ENCODE data around the gene PPP3CA.
"Not testable (repeated sequence)": the region's sequence is repeated elsewhere in the genome, so short reads cannot be mapped to it uniquely, and the experiment has no call there.

Gene PPP3CA

DNA sequence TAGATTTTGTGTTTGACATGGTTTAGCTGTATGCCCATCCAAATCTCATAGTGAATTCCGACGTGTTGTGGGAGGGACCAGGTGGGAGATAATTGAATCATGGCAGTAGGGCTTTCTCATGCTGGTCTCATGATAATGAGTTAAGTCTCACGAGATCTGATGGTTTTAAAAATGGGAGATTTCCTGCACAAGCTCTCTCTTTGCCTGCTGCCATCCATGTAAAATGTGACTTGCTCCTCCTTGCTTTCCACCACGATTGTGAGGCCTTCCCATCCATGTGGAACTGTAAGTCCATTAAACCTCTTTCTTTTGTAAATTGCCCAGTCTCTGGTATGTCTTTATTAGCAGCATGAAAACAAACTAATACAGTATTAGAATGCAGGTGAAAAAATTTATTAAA lies 164.6 kb downstream of the PPP3CA start:
- DNase-seq (ENCODE audit: low read depth in 1 of 2, low spot score in 1 of 2): not testable (repeated sequence)

DNA sequence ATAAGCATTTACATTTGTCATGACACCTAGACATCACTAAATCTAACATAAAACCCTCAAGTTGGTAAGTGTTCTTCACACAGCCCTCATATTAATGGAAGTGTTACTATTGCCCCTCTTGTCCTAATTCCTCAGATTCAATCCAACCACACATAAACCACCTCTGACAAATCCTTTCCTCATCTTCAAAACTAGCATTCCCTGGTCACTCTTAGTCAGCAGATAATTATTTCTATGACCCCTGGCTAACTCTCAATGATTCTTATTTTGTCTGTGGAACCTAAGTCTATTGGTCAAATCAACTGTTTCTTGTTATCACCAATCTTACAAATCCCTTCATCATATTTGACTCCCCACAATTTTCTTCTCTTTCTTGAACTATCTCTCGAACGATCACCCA lies 168.6 kb downstream of the PPP3CA start:
- no peak for DNase-seq (ENCODE audit: low read depth in 1 of 2, low spot score in 1 of 2)

DNA sequence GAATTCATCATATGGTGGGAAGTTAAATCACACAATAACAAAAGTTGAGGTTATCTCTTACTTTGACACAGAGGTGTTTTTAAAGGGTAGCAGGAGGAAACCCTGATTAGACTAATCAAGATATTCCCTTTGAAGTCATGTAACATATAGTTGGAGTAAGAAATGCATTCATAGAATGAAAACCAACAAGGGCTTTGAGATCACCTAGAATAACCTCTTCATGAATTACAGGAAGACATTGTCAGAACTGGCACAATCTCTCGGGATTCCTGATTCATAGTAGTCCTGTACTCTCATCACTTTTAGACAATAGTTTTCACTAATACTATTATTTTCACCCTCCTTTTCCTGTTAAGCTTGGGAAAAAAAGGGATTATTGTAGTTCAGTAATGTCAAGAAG lies 170.2 kb downstream of the PPP3CA start:
- DNase-seq (ENCODE audit: low read depth in 1 of 2, low spot score in 1 of 2): no peak

DNA sequence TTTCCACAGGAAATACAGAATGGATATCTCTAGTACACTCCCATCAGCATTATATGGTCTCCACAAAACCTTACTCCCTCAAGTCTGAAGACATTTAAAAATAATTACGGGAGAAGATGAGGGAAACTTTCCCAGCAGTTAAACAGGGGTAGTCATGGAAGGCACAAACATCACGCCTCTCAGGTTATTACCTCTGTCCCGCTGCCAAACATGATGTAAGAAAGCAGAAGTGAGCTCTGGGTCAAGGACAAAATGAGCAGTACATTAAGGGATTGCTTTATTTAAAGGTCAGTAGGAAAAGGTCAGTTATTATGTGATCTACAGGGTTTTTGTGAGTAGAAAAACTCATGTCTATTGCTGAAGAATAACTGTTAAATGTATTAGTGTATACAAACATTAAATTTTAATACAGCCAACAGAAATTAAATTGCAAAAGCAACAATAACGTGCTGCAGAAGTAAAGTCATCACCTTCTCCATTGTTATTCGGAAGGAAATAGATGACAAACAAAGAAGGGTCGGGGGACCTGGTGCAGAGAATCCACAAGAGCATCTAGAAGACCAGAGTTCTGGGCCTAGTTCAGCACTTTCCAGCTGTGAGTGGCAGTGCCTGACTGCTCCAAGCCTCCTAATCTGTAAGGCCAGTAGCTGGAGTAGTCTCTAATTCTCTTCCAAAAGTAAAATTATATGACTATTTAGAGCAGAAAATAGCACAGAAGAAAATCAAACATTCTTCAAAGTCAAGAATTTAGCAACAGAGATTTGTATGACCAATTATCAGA lies 171.2 kb downstream of the PPP3CA start:
- DNase-seq (ENCODE audit: low read depth in 1 of 2, low spot score in 1 of 2): no peak

DNA sequence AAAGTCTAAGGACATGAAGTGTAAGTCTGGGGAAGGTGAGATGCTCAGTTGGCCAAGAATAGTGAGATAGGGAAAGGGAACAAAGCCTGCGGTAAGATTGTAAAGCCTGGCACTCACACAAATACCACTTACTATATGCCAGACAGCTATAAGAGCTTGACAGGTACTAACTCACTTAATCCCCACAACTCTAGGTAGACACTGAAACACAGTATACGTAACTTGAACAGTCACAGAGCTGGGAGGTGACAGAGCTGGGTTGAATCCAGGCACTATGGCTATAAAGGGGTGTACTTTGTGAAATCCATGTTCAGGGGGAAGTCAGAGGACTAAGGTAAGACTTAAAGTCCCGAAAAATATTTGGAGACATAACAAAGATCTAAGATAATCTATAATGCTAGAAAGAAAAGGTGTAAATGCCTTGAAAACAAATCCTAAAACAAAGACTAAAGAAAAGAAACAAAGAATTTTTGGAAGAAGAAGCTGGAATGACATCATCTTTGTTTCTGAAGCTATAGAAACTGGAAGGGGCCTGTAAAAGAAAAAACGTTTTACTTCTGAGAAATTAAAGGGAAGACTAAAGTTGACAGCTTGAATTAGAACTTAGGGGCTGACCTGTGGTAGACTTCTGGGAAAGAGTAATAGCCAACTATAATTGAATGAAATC lies 172.5 kb downstream of the PPP3CA start:
- no peak for DNase-seq (ENCODE audit: low read depth in 1 of 2, low spot score in 1 of 2)

DNA sequence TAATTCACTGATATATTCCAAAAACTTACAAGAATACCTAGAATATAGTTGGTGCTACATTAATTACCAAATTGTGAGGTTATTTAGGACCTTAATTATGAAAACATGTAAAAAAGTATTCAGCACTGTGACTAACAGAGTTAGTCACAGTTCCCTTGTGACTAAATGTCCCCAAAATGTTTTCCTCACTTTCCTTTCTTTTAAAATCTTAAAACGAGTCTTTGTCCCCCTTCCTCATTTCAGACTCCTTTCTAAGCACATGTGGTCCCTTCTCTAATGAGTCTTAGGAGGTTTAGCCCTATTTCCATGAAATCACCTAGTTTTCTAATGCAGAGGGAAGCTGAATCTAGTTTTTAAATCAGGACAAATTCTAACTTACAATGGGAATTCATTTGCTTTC lies 175.0 kb downstream of the PPP3CA start:
- DNase-seq (ENCODE audit: low read depth in 1 of 2, low spot score in 1 of 2): no peak

DNA sequence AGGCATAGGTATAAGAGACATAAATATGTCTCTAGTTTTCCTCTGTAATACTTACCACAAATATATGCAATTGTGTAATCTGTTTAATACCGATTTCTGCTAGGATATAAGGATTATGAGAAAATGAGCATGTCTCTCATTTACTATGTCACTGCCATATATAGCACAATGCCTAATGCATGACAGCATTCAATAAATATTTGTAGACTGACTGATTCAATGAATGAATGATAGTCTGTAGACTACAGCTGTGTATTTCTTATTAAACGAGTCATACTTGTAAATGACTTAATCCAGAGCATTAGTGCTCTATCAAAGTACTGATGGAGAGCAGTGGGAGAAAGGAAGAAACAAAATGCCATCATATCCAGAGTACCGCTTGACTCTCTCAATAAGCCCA lies 175.6 kb downstream of the PPP3CA start:
- no peak for DNase-seq (ENCODE audit: low read depth in 1 of 2, low spot score in 1 of 2)

DNA sequence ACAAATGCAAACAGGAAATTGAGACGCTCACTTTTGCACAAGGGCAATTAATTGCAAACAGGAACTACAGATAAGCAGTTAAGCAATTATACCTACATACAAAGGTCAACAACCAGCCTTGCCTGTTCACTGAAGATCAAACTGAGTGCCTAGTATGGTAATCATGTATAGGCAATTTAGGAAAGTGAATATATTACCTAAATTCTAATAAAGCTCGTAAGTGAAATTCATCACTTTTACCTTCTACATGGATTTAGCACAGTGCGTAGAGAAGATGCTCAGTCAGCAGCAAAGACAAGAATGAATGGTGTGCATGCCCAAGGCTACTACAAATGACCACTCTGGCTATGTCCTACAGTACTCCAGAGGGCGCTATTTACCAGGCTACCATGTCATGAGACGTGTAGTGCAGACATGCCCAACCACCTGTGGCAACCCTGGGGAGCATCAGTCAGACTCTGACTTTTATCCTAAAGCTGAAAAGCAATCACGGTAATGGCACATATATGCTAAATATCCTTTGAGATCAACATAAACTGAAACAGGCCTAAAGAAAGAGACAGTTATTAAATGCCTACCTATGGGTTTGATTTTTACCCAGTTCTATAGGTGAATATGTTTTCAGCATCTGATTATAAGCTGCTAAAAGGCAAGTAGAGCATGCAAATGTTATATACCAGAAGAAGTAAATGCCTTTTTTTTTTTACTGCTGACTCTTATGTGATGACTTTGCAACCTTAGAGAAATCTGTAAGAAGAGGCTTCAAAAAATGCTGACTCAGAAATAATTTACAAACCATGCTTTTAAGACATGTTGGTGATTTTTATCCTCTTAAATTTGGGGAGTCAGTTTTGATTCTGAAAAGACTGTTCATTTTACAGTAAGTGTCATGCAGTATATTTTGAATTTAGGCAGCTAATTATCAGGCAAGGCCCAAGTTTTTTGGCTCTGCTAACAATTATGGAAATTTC lies 178.0 kb downstream of the PPP3CA start:
- peak in 1 of 2 donors; percentile 56 for DNase-seq (ENCODE audit: low read depth in 1 of 2, low spot score in 1 of 2)

DNA sequence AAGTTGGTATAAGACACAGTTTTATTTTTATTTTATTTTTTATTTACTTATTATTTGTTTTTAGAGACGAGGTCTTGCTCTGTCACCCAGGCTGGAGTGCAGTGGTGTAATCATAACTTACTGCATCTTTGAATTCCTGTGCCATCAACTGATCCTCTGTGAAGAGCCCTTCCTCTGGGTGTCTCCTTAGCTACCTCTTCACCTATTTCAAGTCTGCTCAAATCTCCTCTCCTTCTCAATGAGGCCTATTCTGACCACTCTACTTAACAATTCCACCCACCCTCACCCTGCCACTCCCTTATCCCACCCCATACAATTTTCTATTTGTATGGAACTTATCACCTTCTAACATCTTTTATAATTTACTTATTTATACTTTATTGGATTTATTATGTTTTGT lies 183.4 kb downstream of the PPP3CA start:
- no peak for DNase-seq (ENCODE audit: low read depth in 1 of 2, low spot score in 1 of 2)

DNA sequence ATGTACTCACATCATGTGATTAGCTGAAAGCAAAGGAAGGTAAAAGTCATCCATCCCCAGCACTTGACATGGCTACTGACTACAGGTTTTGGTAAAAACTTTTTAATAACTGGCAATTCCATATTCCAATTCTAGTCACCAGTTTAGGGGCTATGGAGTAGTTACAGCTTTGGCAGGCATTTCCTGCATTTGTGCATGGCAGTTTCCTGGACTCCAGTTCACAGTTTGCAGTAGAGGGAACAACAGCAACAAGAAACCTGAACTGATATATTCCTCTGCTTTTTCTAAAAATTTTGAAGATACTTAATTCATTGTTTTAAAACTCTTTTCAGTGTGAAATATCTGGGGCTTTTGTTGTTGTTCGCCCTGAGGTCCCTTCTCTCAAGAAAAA lies 184.3 kb downstream of the PPP3CA start:
- DNase-seq (ENCODE audit: low read depth in 1 of 2, low spot score in 1 of 2): no peak

DNA sequence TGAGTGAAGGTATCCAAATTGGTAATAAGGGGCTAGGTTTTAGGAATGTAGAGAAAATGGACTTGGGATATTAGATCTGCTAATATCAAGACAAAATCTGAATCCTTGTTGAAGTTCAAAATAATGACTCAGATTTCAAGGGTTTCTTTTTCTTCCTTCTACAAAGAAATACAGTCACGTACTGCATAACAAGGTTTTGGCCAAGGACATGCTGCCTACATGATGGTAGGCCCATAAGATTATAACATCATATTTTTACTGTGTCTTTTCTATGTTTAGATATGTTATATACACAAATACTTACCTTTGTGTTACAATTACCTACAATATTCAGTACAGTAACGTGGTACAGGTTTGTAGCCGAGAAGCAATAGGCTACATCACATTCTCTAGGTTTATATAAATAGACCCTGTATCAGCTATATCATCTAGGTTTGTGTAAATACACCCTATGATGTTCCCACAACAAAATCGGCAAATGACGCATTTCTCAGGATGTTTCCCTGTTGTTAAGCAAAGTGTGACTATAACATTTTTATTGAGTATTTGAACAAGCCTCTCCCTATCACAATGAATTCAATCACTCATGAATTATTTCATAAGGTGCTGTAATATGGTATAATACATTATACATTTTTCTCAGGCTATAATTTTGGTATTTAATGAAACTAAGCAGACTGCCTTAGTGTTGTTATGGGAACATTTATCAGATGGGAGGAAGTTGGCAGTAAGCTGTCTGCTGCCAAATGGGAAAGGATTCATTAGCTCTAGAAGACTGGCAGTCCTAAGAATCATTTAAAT lies 186.3 kb downstream of the PPP3CA start:
- DNase-seq (ENCODE audit: low read depth in 1 of 2, low spot score in 1 of 2): no peak

DNA sequence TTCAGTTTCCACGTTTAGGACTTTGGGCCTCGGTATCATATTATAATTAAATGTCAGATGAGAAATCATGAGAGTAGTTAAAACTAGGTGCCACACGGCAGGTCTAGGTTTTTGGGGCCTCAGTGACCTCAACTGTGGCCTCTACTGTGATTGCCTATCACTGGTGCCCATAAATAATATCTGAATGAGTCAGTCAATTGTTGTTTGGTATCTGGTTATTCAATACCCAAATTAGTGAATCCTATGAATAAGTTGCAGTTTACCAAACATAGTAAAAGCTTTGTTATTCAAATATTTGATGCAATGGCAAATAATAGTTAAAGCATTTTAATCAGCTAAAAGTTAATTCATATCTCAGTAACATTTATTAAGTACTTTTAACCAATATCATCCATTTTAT lies 188.8 kb downstream of the PPP3CA start:
- no peak for DNase-seq (ENCODE audit: low read depth in 1 of 2, low spot score in 1 of 2)

DNA sequence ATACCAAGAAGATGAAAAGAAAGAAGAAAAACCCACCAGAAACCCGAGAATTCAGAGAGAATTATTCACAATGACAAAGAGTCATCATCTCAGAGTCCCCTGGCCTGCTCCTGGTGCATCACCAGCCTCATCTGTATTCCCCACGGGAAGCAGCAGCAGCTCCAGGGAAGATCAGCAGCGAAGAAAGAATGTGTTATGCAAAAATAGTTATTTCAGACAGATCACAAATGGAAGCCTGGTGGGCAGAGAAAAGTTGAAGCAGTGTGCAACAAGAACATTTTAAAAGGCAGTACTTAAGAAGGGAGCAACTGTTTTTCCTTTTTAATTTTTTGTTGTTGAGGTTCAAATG lies 189.2 kb downstream of the PPP3CA start:
- no peak for DNase-seq (ENCODE audit: low read depth in 1 of 2, low spot score in 1 of 2)

DNA sequence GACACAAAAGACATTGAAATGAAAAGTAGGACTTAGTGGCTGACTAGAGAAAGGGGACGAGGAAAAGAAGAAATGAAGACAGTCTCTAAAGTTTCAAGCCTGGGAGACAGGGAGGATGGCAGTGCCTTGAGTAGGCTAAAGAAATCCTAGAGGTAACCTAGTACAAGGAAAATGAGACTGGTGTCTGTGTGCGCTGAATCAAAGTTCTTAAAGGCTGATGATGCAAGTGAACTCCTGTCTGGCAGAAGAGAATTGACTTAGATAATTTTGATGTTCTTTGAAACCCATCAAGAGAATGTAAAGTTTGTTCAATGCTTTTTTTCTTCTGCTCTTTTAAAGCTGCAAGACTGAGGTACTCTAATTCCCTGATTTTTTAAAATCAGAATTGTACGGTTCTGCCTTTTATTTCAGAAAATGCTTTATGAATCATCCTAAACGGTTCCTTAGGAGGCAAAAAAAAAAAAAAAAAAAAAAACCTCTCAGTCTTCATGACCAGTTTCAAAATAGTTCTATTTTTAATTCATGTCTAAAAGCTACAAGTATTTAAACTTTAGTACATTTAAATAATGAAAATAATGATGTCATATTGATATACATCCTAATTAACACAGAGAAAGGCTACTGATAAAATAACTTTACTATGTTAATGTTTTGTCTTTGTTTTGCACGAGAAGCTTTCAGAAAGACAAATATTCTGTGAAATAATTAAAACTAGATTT lies 189.8 kb downstream of the PPP3CA start:
- no peak for DNase-seq (ENCODE audit: low read depth in 1 of 2, low spot score in 1 of 2)

DNA sequence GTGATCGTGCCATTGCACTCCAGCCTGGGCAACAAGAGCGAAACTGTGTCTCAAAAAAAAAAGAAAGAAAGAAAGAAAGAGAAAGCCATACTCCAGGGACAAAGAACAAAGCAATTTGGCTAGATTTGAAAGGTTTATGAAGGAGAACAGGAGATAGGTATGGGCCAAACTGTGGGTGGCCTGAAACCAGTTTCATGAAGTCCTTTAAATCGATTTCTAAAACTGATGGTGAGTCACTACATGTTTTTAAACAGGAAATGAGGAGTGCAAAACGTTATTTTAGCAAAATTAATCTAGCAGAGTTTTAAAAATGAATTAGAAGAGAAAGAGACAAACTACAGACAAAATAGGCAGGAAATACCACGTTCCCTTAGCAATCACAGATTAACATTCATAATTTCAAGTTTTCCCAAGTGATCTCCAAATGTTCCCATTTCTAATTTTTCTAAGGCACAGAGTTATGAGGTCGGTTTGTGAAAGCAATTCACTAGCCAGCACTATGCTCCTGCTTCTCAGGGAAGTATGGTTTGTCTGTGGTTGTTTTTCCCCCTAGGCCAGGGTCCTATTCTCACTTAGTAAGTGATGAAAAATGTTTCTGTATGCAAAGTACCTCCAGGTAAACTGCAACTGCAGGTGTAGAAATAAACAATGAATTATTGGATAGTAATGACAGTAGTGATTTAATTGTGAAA lies 190.6 kb downstream of the PPP3CA start:
- no peak for DNase-seq (ENCODE audit: low read depth in 1 of 2, low spot score in 1 of 2)

DNA sequence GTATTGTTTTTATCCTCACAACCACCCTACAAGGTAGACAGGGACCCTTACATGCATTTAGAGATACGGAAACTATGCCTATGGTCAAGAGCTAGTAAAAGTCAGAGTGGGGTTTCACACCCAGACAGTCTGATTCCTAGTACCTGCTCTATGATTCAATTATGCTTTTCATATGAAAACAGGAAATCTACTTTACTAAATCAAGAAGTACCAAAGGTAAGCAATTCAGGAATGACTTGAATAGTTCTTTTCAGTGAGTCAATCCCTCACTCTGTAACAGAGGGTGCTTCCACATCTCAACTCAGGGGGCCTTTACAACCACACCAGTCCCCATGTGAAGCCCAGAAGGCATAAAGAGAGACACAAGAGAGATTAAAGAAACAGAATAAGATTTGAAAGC lies 191.4 kb downstream of the PPP3CA start:
- DNase-seq (ENCODE audit: low read depth in 1 of 2, low spot score in 1 of 2): no peak

DNA sequence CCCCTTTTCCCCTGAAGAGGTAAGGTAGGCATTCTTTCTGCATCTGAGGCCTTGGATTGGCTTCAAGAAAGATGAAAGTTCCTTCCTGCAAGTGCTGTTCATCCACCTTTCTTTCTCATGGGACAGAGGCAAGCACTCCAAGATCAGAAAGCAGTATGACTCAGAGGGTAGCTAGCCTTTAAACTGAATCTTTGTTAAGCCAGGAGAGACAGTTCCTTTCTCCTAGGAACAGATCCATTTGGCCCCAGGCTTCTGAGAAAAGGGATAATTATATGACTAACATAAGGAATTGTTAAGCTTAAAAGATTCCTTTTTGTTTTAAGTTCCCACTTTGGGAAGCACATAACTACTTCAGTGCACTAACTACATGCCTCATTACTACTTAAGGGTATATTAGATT lies 192.0 kb downstream of the PPP3CA start:
- DNase-seq (ENCODE audit: low read depth in 1 of 2, low spot score in 1 of 2): no peak

DNA sequence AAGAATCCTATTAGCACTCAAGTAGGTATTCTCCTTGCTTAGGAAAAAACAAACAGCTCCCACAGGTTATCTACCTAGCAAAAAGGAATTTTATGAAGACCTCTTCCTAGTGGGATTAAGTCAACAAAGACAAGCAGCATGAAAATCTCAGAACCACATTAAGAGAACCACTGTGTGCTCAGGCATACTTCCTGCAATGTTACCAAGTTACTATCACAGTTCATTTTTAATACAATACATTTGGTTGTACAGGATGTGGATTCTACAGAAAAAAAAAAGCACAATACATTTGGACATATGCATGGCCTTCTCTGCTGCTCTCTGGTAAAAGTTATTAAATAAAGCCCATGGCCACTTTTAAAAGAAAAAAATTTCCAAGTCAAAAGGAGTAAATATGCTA lies 193.7 kb downstream of the PPP3CA start:
- DNase-seq (ENCODE audit: low read depth in 1 of 2, low spot score in 1 of 2): no peak

DNA sequence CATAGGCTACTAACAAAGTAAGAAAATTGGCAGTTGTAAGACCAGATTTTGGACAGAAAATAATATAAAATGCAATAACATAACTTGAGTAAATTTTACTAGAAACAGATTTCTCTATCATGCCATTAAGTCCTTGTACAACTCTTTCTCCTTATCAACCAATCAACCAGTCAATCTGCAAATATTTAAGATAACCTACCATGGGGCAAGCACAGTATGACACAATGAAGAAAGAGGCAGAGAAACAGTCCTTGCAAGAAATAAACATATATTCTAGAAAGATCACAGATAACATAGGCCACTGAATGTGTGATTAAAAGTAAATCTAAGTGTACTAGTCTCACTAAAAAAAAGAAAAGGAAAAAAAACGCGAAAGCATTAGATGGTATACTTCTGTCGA lies 194.8 kb downstream of the PPP3CA start:
- DNase-seq (ENCODE audit: low read depth in 1 of 2, low spot score in 1 of 2): no peak

DNA sequence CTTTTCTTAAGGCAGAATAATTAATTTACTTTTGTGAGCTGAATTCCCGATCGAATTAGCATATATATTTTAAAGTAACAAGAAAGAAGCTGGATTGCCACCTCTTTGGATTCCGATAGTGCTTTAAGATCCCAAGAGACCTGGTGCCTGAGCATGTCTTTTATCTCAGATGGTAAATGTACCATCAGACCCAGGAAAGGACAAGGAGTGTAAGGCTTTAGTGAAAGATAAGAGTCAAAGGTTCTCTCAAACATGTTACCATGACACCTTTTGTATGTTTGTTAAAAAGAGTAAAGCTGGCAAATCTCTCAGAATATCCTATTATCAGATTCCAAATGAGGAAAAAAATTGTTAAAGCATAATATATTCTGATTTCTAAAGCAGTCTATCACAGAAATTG lies 198.8 kb downstream of the PPP3CA start:
- no peak for DNase-seq (ENCODE audit: low read depth in 1 of 2, low spot score in 1 of 2)

All from activated CD4-positive, alpha-beta T cell treated with anti-CD3 and anti-CD28 coated beads, Interleukin-2, amount 50 U/mL, for 24 hours (primary cell).